ENCODE data around the gene EHMT2. TPM values are rescaled to one million over a fixed set of nuclear protein-coding genes. Genes with fewer than 3 reads are reported as not detected.

EHMT2 gene
- total and polyA plus RNA-seq, 4 donors, result 7.9 to 21.4 (median 10.6) TPM

DNA sequence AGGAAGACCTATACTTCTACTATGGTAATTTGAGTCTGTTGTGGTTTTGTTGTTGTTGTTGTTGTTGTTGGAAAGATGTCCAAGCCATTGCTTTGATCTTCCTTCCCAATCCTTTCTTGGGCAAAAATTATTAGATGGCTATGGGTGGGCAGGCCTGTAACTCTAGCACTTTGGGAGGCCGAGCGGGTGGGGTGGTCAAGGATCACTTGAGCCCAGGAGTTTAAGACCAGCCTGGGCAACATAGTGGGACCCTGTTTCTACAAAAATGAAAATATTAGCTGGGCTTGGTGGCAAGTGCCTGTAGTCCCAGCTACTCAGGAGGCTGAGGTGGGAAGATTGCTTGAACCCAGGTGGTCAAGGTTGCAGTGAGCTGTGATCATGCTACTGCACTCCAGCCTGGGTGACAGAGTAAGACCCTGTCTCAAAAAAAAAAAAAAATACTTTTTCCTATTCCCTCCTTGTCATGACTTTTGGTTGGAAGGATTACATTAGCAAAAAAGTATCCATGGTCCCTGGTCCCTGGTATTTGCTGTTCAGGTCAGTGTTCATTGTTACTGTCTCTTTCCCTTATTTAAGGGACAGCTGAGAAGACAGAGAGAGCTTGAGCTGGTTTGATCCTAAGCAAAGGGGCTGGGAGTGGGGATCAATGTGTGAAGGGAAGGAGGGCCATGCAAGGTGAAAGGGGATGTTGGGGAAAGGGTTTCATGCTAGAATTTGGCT lies 46.6 kb downstream of the EHMT2 start:
- H3K27ac ChIP-seq (ENCODE audit: low read depth in 1 of 2, low read length in 2 of 2), result no peak overlapping the region
- whole genome bisulfite sequencing, result 96% methylated on average over 2 of the region's 2 CpGs
- no peak for TF ChIP-seq ZBTB33 (IDR thresholded peaks at IDR 0.05)
- no peak for TF ChIP-seq FOXA1 (IDR thresholded peaks at IDR 0.05)
- TF ChIP-seq, protein P1, sequence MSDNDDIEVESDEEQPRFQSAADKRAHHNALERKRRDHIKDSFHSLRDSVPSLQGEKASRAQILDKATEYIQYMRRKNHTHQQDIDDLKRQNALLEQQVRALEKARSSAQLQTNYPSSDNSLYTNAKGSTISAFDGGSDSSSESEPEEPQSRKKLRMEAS (IDR thresholded peaks at IDR 0.05), result no peak
- no peak for TF ChIP-seq HNF4A (conservative IDR thresholded peaks at IDR 0.05)
- H3K4me3 ChIP-seq (ENCODE audit: low read depth in 1 of 3, low read length in 3 of 3), result no peak overlapping the region
- no peaks in the 10 kb centered on the region for H3K9me3 ChIP-seq (ENCODE audit: control insufficient read depth in 4 of 4, low read length in 3 of 4)
- H3K4me1 ChIP-seq (ENCODE audit: control insufficient read depth in 4 of 4, insufficient read depth in 4 of 4, low read length in 3 of 4), result peaks cover 3 to 10% (median 7%) of the 10 kb centered on the region in 4 donors
- no peaks in the 10 kb centered on the region for H3K27me3 ChIP-seq (ENCODE audit: control insufficient read depth in 4 of 4, insufficient read depth in 4 of 4, low read length in 3 of 4)
- no peak for DNase-seq (ENCODE audit: low spot score)
- H3K36me3 ChIP-seq (ENCODE audit: control insufficient read depth in 4 of 4, insufficient read depth in 3 of 4, low read depth in 1 of 4, low read length in 3 of 4), result no peaks in the 10 kb centered on the region
- H3K9ac ChIP-seq (ENCODE audit: low read depth in 1 of 2, low read length in 2 of 2), result no peak overlapping the region

- no peaks in the 10 kb centered on the region for H3K27me3 ChIP-seq (ENCODE audit: control insufficient read depth in 4 of 4, insufficient read depth in 4 of 4, low read length in 3 of 4)
- no peak for DNase-seq (ENCODE audit: low spot score)
- TF ChIP-seq ZBTB33 (IDR thresholded peaks at IDR 0.05) (no peak), RXRA (IDR thresholded peaks at IDR 0.05) (no peak), FOXA1 (IDR thresholded peaks at IDR 0.05) (no peak), EGR1 (IDR thresholded peaks at IDR 0.05; ENCODE audit: low read depth in 2 of 2) (no peak), SP1 (IDR thresholded peaks at IDR 0.05) (no peak), ATF3 (IDR thresholded peaks at IDR 0.05) (no peak), TAF1 (conservative IDR thresholded peaks at IDR 0.05) (no peak), YY1 (IDR thresholded peaks at IDR 0.05) (no peak)
- TF ChIP-seq, protein P2, sequence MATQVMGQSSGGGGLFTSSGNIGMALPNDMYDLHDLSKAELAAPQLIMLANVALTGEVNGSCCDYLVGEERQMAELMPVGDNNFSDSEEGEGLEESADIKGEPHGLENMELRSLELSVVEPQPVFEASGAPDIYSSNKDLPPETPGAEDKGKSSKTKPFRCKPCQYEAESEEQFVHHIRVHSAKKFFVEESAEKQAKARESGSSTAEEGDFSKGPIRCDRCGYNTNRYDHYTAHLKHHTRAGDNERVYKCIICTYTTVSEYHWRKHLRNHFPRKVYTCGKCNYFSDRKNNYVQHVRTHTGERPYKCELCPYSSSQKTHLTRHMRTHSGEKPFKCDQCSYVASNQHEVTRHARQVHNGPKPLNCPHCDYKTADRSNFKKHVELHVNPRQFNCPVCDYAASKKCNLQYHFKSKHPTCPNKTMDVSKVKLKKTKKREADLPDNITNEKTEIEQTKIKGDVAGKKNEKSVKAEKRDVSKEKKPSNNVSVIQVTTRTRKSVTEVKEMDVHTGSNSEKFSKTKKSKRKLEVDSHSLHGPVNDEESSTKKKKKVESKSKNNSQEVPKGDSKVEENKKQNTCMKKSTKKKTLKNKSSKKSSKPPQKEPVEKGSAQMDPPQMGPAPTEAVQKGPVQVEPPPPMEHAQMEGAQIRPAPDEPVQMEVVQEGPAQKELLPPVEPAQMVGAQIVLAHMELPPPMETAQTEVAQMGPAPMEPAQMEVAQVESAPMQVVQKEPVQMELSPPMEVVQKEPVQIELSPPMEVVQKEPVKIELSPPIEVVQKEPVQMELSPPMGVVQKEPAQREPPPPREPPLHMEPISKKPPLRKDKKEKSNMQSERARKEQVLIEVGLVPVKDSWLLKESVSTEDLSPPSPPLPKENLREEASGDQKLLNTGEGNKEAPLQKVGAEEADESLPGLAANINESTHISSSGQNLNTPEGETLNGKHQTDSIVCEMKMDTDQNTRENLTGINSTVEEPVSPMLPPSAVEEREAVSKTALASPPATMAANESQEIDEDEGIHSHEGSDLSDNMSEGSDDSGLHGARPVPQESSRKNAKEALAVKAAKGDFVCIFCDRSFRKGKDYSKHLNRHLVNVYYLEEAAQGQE (IDR thresholded peaks at IDR 0.05), result no peak
- no peaks in the 10 kb centered on the region for H3K9me3 ChIP-seq (ENCODE audit: control insufficient read depth in 4 of 4, low read length in 3 of 4)
- peaks cover 6 to 10% (median 7%) of the 10 kb centered on the region in 4 donors for H3K4me1 ChIP-seq (ENCODE audit: control insufficient read depth in 4 of 4, insufficient read depth in 4 of 4, low read length in 3 of 4)
- H3K9ac ChIP-seq (ENCODE audit: low read depth in 1 of 2, low read length in 2 of 2), result no peak overlapping the region
- WGBS, result 96% methylated on average over 2 of the region's 2 CpGs
- H3K4me3 ChIP-seq (ENCODE audit: low read depth in 1 of 3, low read length in 3 of 3), result no peak overlapping the region
- no peak overlapping the region for H3K27ac ChIP-seq (ENCODE audit: low read depth in 1 of 2, low read length in 2 of 2)
- peaks cover 0 to 2% (median 0%) of the 10 kb centered on the region in 4 donors for H3K36me3 ChIP-seq (ENCODE audit: control insufficient read depth in 4 of 4, insufficient read depth in 3 of 4, low read depth in 1 of 4, low read length in 3 of 4)
These were observed 50.1 kb downstream of the EHMT2 start for GRCh38 chr6:31847276-31847978.

Data from liver (tissue), 9 donors.